Uterus (tissue), 2 donors: Measurements from ENCODE around the gene MLC1.

Experiments
- CTCF ChIP-seq, 4 experiments: fragments of 200-600 bp in 2 of 4; fragments of 450-650 bp in 2 of 4; sonication (generic) in 2 of 4; IDR thresholded peaks; one replicate each; pipeline ENCODE4 v1.5.1; 2016 to 2019; ENCODE audit warnings: antibody characterized with exemption in 4 of 4, mild to moderate bottlenecking in 2 of 4, moderate library complexity in 1 of 4
- POLR2A ChIP-seq, 2 donors: fragments of 450-650 bp; IDR thresholded peaks; one replicate each; pipeline ENCODE4 v1.6.1; 2016; ENCODE audit warnings: antibody characterized with exemption in 2 of 2, mild to moderate bottlenecking in 1 of 2, moderate library complexity in 1 of 2

- TF ChIP-seq POLR2A (IDR thresholded peaks at IDR 0.05) (no peak), CTCF (IDR thresholded peaks at IDR 0.05) (no peak)
Observed at GRCh38 chr22:50017701-50018224, 67.5 kb downstream of the MLC1 start.
